ENCODE results near the gene DNASE2. TPM values are rescaled to one million over a fixed set of nuclear protein-coding genes. Genes with fewer than 3 reads are reported as not detected.
A peak's percentile ranks its signal among the peaks of the same experiment; 100 is the strongest.

Gene DNASE2
- total RNA-seq, 1 experiment from 2014 or later, result 23.8 TPM

DNA sequence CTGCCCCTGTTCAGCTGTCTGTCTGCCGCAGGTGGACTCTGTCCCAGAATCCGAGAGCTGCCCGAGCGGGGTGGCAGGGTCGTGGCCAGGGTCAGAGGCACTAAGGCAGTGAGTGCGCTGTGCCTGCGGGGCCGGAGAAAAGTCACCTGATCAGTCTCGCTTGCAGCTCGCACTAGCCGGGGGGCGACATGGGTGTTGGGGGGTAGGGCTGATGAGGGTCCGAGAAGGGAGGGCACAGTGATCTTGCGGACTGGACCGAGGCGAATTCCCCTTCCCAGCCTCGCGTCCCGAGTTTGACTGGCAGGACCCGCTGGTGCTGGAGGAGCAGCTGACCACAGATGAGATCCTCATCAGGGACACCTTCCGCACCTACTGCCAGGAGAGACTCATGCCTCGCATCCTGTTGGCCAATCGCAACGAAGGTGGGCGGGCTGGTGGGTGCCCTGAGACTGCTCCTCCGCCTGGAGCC, 10.3 kb upstream of the DNASE2 start:
- Mint-ChIP-seq H3K27ac (peak overlapping the region; percentile 93 to 97 (median 93); a peak in 3 of 7 replicates), H3K4me3 (peak overlapping the region; percentile 99), H3K9me3 (no peaks in the 10 kb centered on the region; a peak in 1 of 5 replicates), H3K27me3 (ENCODE audit: low read depth) (peaks cover 22% of the 10 kb centered on the region), H3K36me3 (ENCODE audit: insufficient read depth in 1 of 3, low read depth in 3 of 3) (peaks cover 16 to 30% (median 29%) of the 10 kb centered on the region in 3 experiments; a peak in 6 of 7 replicates), H3K4me1 (peaks cover 7 to 18% of the 10 kb centered on the region in 2 experiments)
- Histone ChIP-seq H3K9ac (ENCODE audit: extremely low read depth, insufficient read length, low read length) (peak overlapping the region; percentile 28), H3K4me2 (ENCODE audit: insufficient read depth, insufficient read length, low read length) (peak overlapping the region; percentile 69), H4K5ac (ENCODE audit: insufficient read length, low read depth, low read length) (no peak overlapping the region), H3K18ac (ENCODE audit: insufficient read length, low read depth, low read length) (no peak overlapping the region), H2AFZ (ENCODE audit: low read length) (no peak overlapping the region), H3T11ph (ENCODE audit: low read length) (no peak overlapping the region), H2BK120ac (ENCODE audit: low read depth, low read length, poor library complexity, severe bottlenecking) (no peak overlapping the region), H2AK5ac (ENCODE audit: insufficient read length, low read length) (no peak overlapping the region), H2BK20ac (ENCODE audit: low read depth, low read length, poor library complexity, severe bottlenecking) (no peak overlapping the region), H4K8ac (replicated peaks; ENCODE audit: insufficient read length, low read depth, low read length) (no peak overlapping the region), H2BK15ac (ENCODE audit: low read depth, low read length) (no peak overlapping the region), H3K14ac (ENCODE audit: insufficient read depth, low read length) (0 out of 2 replicates have a peak overlapping the region, but pooled peaks have one; percentile 3), H3K79me2 (ENCODE audit: insufficient read depth, low read length) (no peaks in the 10 kb centered on the region; the same call in 1 of the 2 replicates), H2BK12ac (ENCODE audit: insufficient read length, low read depth, low read length) (no peak overlapping the region), H3K27ac (ENCODE audit: insufficient read length, low read depth, low read length) (no peak overlapping the region), H3K4me1 (ENCODE audit: insufficient read depth, low read length) (no peaks in the 10 kb centered on the region), H2BK5ac (ENCODE audit: insufficient read length, low read length) (no peak overlapping the region), H3K56ac (ENCODE audit: insufficient read length, low read depth, low read length) (no peak overlapping the region), H3K4ac (ENCODE audit: low read depth, low read length) (no peak overlapping the region), H3K27me3 (ENCODE audit: insufficient read depth, low read length) (no peaks in the 10 kb centered on the region), H4K20me1 (ENCODE audit: control insufficient read depth, insufficient read depth, insufficient read length) (no peaks in the 10 kb centered on the region), H3K23ac (ENCODE audit: insufficient read length, low read depth, low read length) (no peak overlapping the region), H4K91ac (ENCODE audit: insufficient read length, low read depth, low read length) (no peak overlapping the region), H3K23me2 (ENCODE audit: insufficient read length, low read depth, low read length, poor library complexity, severe bottlenecking) (peaks cover 9% of the 10 kb centered on the region), H3K79me1 (ENCODE audit: insufficient read depth, low read depth, low read length, poor library complexity, severe bottlenecking) (no peaks in the 10 kb centered on the region), H3K9me3 (ENCODE audit: control insufficient read depth, low read depth, low read length) (no peaks in the 10 kb centered on the region)
- DNase-seq, result no peak
- no CpG with 5 or more reads among the region's 26 CpGs for WGBS (ENCODE audit: extremely low coverage, insufficient read length, low lambda C conversion rate)
- no peak for TF ChIP-seq CTCF (conservative IDR thresholded peaks at IDR 0.05)

Measured in H9 (cell line).